ENCODE data around the gene ITPK1.

DNA sequence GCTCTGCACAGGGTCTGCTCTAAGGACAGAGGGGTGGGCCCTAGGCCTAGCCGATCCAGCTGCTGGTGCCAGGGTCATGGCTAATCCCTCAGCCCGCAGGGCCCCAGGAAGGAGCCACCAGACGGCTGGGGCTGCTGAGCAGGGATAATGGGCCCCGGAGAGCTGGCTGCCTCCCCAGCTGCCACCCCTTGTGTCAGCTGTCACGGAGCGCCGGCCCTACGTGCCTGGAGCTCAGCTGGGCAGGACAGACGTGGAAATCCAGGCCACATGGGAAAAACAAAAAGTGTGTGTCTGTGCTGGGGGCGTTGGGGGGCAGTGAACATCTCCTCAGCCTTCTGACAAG, 156.6 kb downstream of the ITPK1 start:
- TF ChIP-seq, protein P1, sequence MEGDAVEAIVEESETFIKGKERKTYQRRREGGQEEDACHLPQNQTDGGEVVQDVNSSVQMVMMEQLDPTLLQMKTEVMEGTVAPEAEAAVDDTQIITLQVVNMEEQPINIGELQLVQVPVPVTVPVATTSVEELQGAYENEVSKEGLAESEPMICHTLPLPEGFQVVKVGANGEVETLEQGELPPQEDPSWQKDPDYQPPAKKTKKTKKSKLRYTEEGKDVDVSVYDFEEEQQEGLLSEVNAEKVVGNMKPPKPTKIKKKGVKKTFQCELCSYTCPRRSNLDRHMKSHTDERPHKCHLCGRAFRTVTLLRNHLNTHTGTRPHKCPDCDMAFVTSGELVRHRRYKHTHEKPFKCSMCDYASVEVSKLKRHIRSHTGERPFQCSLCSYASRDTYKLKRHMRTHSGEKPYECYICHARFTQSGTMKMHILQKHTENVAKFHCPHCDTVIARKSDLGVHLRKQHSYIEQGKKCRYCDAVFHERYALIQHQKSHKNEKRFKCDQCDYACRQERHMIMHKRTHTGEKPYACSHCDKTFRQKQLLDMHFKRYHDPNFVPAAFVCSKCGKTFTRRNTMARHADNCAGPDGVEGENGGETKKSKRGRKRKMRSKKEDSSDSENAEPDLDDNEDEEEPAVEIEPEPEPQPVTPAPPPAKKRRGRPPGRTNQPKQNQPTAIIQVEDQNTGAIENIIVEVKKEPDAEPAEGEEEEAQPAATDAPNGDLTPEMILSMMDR (IDR thresholded peaks at IDR 0.05), result no peak
- no peak for TF ChIP-seq POLR2A (IDR thresholded peaks at IDR 0.05)
- TF ChIP-seq POLR2AphosphoS5 (IDR thresholded peaks at IDR 0.05), result no peak
- TF ChIP-seq EP300 (IDR thresholded peaks at IDR 0.05), result no peak

All from stomach (tissue), 4 donors.